Small intestine (tissue), 7 donors: ENCODE results near the gene IL21R. TPM values are rescaled to one million over a fixed set of nuclear protein-coding genes. Genes with fewer than 3 reads are reported as not detected.

Experiments
- DNase-seq, 2 donors: peaks; one replicate each; pipeline versions ENCODE4 v3.0.0 to v3.0.0-alpha.2; 2013
- FAIRE-seq: peaks from 2 replicates; lab custom pipeline; 2012; peaks lifted over from hg19 to GRCh38; lab: Jason Lieb, UNC
- H3K27ac ChIP-seq, 3 donors: one replicate each; pipeline ENCODE4 v1.5.1; 2013; ENCODE audit warnings: low read length in 2 of 3, mild to moderate bottlenecking in 2 of 3, control low read depth in 1 of 3, inconsistent platforms in 1 of 3, low read depth in 1 of 3, moderate library complexity in 1 of 3
- H3K27me3 ChIP-seq, 3 donors: one replicate each; pipeline ENCODE4 v1.6.1; 2013; ENCODE audit warnings: low read length in 3 of 3, inconsistent platforms in 1 of 3; ENCODE audit not compliant: control insufficient read depth in 3 of 3, insufficient read depth in 3 of 3
- H3K36me3 ChIP-seq, 3 donors: one replicate each; pipeline ENCODE4 v1.6.1; 2013; ENCODE audit warnings: low read length in 3 of 3, inconsistent platforms in 1 of 3, low read depth in 1 of 3, mild to moderate bottlenecking in 1 of 3, moderate library complexity in 1 of 3; ENCODE audit not compliant: control insufficient read depth in 3 of 3, insufficient read depth in 2 of 3
- H3K4me1 ChIP-seq, 3 donors: one replicate each; pipeline ENCODE4 v1.6.1; 2013; ENCODE audit warnings: low read length in 2 of 3, inconsistent platforms in 1 of 3, low read depth in 1 of 3, mild to moderate bottlenecking in 1 of 3, moderate library complexity in 1 of 3; ENCODE audit not compliant: control insufficient read depth in 3 of 3, insufficient read depth in 2 of 3
- H3K4me3 ChIP-seq, 3 donors: one replicate each; pipeline ENCODE4 v1.5.1; 2013; ENCODE audit warnings: low read length in 3 of 3, control low read depth in 1 of 3, inconsistent platforms in 1 of 3, low read depth in 1 of 3, mild to moderate bottlenecking in 1 of 3, moderate library complexity in 1 of 3
- H3K9me3 ChIP-seq, 2 donors: one replicate each; pipeline ENCODE4 v1.6.1; 2013; ENCODE audit warnings: low read depth in 1 of 2, low read length in 1 of 2; ENCODE audit not compliant: control insufficient read depth in 2 of 2, insufficient read depth in 1 of 2
- whole genome bisulfite sequencing, 3 donors: extraction: QIAGEN DNeasy Blood & Tissue Kit; methylation state at CpG; one replicate each; pipeline ENCODE4 v1.1.7; 2013; 5-methylcytosine and 5-hydroxymethylcytosine counted together
- polyA plus RNA-seq, 4 donors: library from polyadenylated mRNA; stranded (reverse) in 3 of 4; unstranded in 1 of 4; fragments of 200-250 nt in 3 of 4; fragments of 120-200 nt in 1 of 4; gene quantifications; one replicate each; pipeline versions ENCODE4 v1.2.1 to v1.2.3, GENCODE V29; 2013
- donor health status: healthy with polysubstance abuse.
- donor health status: control.
- donor health status: control.
- donor health status: Bipolar disorder and iron deficiency.
- donor health status: healthy.

Gene IL21R
- polyA plus RNA-seq, 4 donors = under 0.01 to 0.85 (median 0.33) TPM

GRCh38 chr16:27381236-27381635 is 20.7 kb upstream of the IL21R start:
- FAIRE-seq = no peak
- no peak for DNase-seq
- H3K36me3 ChIP-seq = no peaks in the 10 kb centered on the region
- no peak overlapping the region for H3K27ac ChIP-seq
- no peaks in the 10 kb centered on the region for H3K4me1 ChIP-seq
- H3K9me3 ChIP-seq = peaks cover 0 to 3% of the 10 kb centered on the region in 2 donors
- no peaks in the 10 kb centered on the region for H3K27me3 ChIP-seq
- no peak overlapping the region for H3K4me3 ChIP-seq

- Histone ChIP-seq H3K27me3 (no peaks in the 10 kb centered on the region), H3K4me3 (no peak overlapping the region), H3K9me3 (peaks cover 0 to 5% of the 10 kb centered on the region in 2 donors), H3K36me3 (no peaks in the 10 kb centered on the region), H3K4me1 (no peaks in the 10 kb centered on the region), H3K27ac (no peak overlapping the region)
- no peak for FAIRE-seq
- WGBS, 3 donors = 68 to 82% (median 79%) methylated on average over 10 of the region's 10 CpGs
- DNase-seq = no peak
These were observed 19.8 kb upstream of the IL21R start for GRCh38 chr16:27381974-27382855.

- Histone ChIP-seq H3K27ac (no peak overlapping the region), H3K9me3 (peaks cover 0 to 5% of the 10 kb centered on the region in 2 donors), H3K36me3 (no peaks in the 10 kb centered on the region), H3K27me3 (no peaks in the 10 kb centered on the region), H3K4me3 (no peak overlapping the region), H3K4me1 (no peaks in the 10 kb centered on the region)
- FAIRE-seq (no peak), DNase-seq (no peak)
- WGBS, 3 donors = 69 to 74% (median 70%) methylated on average over 15 of the region's 15 CpGs
These were observed 18.3 kb upstream of the IL21R start for GRCh38 chr16:27383556-27384243.

- Histone ChIP-seq H3K27me3 (no peaks in the 10 kb centered on the region), H3K9me3 (peaks cover 0 to 7% of the 10 kb centered on the region in 2 donors), H3K4me1 (no peaks in the 10 kb centered on the region), H3K27ac (no peak overlapping the region), H3K4me3 (no peak overlapping the region), H3K36me3 (no peaks in the 10 kb centered on the region)
- FAIRE-seq (no peak), DNase-seq (no peak)
- 62 to 72% (median 64%) methylated on average over 5 of the region's 5 CpGs for WGBS, 3 donors
These were observed 17.5 kb upstream of the IL21R start for GRCh38 chr16:27384425-27384824.

GRCh38 chr16:27385398-27385797 is 16.6 kb upstream of the IL21R start:
- H3K9me3 ChIP-seq = peaks cover 0 to 7% of the 10 kb centered on the region in 2 donors
- DNase-seq (no peak), FAIRE-seq (no peak)
- H3K4me1 ChIP-seq = no peaks in the 10 kb centered on the region
- H3K27me3 ChIP-seq = no peaks in the 10 kb centered on the region
- no peak overlapping the region for H3K4me3 ChIP-seq
- H3K27ac ChIP-seq = no peak overlapping the region
- no peaks in the 10 kb centered on the region for H3K36me3 ChIP-seq
- WGBS, 3 donors = 85 to 91% (median 89%) methylated on average over 7 of the region's 7 CpGs

- FAIRE-seq (no peak), DNase-seq (no peak)
- peaks cover 0 to 7% of the 10 kb centered on the region in 2 donors for H3K9me3 ChIP-seq
- H3K4me1 ChIP-seq = no peaks in the 10 kb centered on the region
- no peaks in the 10 kb centered on the region for H3K27me3 ChIP-seq
- no peak overlapping the region for H3K4me3 ChIP-seq
- WGBS, 3 donors = 69 to 83% (median 79%) methylated on average over 4 of the region's 4 CpGs
- H3K27ac ChIP-seq = no peak overlapping the region
- H3K36me3 ChIP-seq = no peaks in the 10 kb centered on the region
These were observed 15.3 kb upstream of the IL21R start for GRCh38 chr16:27386674-27387073.

- no peaks in the 10 kb centered on the region for H3K36me3 ChIP-seq
- H3K27me3 ChIP-seq = no peaks in the 10 kb centered on the region
- WGBS, 3 donors = 70 to 86% (median 71%) methylated on average over 1 of the region's 1 CpG
- DNase-seq (no peak), FAIRE-seq (no peak)
- no peak overlapping the region for H3K27ac ChIP-seq
- no peak overlapping the region for H3K4me3 ChIP-seq
- no peaks in the 10 kb centered on the region for H3K4me1 ChIP-seq
- H3K9me3 ChIP-seq = peaks cover 0 to 7% of the 10 kb centered on the region in 2 donors
These were observed 14.2 kb upstream of the IL21R start for GRCh38 chr16:27387724-27388123.

- WGBS, 3 donors = 77 to 81% (median 78%) methylated on average over 8 of the region's 8 CpGs
- H3K4me1 ChIP-seq = no peaks in the 10 kb centered on the region
- no peak for DNase-seq
- H3K36me3 ChIP-seq = no peaks in the 10 kb centered on the region
- no peaks in the 10 kb centered on the region for H3K27me3 ChIP-seq
- H3K27ac ChIP-seq = no peak overlapping the region
- FAIRE-seq = no peak
- no peak overlapping the region for H3K4me3 ChIP-seq
- H3K9me3 ChIP-seq = peaks cover 0 to 7% of the 10 kb centered on the region in 2 donors
These were observed 12.6 kb upstream of the IL21R start for GRCh38 chr16:27389272-27389961.
